Activated naive CD4-positive, alpha-beta T cell (primary cell): ENCODE data around the gene DOK5.

Experiments used
- DNase-seq, 4 experiments: peaks; one replicate each; lab custom pipeline; 2025; lab: John Stamatoyannopoulos, UW

DOK5 gene

DNA sequence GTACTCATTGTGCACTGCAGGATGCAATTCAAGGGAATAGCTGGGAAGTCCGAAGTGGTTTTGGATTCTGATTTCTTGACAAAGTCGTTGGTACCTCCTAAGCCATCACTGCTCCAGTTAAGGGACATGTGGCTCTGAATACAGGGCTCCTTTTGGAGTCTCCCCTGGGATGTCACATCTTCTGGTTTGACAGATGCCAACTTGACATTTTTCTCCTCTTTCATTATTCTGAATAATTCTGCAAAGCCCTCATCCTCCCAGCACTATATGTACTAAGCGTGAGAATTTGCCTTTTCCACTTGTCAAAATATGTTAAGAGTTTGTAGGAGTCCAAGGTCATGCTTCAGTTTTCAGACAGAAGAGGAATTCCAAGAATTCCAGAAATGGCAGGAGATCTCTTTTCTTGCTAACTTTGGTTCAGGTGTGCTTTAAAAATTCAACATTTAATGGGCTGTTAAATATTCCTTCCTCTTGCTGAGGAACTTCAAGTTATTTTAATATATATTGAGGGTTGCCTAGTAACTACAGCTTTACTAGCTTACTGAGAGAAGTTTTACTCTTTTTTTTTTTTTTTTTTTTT is 38.7 kb downstream of the DOK5 start:
- no peak for DNase-seq

GRCh38 chr20:54515793-54516628 is 40.6 kb downstream of the DOK5 start:
- DNase-seq = no peak

DNA sequence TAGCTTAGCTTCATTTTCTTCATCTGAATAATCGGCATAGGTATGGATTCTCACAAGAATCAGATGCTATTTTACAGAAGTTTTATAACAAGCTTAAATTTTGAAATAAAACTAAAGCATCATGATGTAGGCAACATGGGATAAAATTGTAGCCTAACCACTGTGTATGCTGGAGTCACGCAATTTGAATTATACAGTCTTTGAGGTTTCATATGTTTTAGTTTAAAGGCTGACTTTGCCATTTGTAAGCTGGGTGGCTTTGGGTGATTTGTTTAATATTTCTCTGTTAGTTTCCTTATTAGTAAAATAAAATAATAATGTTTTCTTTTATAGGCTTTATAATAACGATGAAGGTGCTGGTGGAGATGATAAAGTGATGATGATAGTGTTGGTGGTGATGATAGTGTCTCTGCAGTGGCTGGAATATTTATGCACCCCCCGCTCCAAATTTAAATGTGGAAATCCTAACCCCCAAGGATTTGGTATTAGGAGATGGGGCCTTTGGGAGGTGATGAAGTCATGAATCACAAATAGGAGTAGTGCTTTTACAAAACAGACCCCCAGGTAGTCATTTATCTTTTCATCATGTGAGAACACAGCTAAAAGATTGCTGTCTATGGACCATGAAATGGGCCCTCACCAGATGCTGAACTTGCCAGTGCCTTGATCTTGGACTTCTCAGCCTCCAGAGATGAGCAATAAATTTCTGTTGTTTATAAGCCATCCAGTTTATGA is 42.0 kb downstream of the DOK5 start:
- no peak for DNase-seq

DNA sequence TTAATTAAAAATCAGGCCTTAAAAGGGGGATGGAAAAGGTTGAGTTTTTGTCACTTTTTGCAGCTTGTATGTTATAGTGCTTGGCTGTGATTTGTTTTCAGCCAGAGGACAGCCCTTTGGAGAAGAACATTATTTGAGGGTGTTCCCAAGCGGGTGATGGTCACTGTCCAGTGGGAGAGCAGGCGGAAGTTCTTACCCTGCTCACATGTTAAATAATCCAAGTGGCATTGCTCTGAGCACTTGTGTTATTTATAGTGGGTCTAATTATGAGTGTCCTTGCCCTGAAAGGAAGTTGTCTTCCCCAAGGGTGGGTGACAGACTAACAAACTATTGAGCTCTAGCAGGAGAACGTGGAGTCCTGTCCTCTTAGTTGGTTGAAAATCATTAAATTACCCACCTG is 49.5 kb downstream of the DOK5 start:
- DNase-seq = no peak

GRCh38 chr20:54525916-54526590 is 50.7 kb downstream of the DOK5 start:
- no peak for DNase-seq

DNA sequence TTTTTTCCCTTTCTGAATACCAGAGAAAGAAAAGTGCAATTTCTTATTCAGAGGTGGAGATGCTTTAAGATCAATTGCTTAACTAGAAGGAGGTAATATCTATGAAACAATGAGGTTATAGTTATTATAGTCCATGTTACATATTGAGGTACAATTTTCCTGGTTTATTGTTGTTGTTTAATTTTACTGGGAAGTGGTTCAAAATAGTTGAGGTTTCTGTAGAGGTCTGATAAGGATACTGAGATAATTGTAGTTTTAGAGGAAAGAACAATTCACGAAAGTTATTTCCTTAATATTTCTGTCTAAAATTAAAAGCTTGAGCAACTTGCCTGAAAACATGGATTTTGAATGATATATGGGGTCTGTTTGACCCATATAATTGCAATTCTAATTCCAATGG is 51.4 kb downstream of the DOK5 start:
- no peak for DNase-seq

GRCh38 chr20:54532573-54532972 is 57.2 kb downstream of the DOK5 start:
- DNase-seq = no peak

GRCh38 chr20:54534101-54534500 is 58.7 kb downstream of the DOK5 start:
- no peak for DNase-seq

- DNase-seq = no peak
Measured at GRCh38 chr20:54535033-54535432, 59.6 kb downstream of the DOK5 start.

DNA sequence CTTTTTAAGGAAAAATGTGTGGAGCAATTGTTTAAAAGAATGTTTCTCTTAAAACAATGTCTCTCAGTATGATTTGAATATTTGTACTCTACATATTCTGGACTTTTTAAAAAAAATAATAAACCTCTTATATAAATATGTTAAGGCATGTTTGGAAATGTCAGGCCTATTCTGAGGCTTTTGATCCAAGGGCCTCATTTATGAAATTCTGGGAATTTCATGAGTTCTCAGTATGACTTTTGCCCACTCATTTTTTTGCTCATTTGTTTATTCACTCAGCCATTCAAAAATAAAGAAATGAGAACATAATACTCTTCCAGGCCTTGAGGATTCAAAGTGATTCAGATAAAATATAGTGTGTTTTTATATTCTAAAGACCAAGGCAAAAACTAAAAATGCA is 60.4 kb downstream of the DOK5 start:
- no peak for DNase-seq

GRCh38 chr20:54539521-54540046 is 64.2 kb downstream of the DOK5 start:
- no peak for DNase-seq

DNA sequence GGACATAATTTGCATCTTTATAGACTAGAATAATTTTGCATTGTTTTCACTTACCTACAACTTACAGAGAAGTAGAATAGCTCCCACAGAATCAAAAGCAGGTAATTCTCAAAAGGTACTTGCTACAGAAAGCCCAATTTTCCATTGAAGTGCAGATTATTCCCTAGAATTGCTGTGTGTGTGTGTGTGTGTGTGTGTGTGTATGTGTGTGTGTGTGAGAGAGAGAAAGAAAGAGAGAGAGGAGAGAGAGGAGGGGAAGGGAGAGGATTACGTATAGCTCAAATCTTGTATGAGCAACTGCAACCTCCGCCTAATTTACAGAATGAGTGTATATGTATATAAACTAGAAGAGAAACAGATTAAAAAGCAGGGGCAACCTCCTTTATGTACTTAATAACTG is 68.0 kb downstream of the DOK5 start:
- no peak for DNase-seq

DNA sequence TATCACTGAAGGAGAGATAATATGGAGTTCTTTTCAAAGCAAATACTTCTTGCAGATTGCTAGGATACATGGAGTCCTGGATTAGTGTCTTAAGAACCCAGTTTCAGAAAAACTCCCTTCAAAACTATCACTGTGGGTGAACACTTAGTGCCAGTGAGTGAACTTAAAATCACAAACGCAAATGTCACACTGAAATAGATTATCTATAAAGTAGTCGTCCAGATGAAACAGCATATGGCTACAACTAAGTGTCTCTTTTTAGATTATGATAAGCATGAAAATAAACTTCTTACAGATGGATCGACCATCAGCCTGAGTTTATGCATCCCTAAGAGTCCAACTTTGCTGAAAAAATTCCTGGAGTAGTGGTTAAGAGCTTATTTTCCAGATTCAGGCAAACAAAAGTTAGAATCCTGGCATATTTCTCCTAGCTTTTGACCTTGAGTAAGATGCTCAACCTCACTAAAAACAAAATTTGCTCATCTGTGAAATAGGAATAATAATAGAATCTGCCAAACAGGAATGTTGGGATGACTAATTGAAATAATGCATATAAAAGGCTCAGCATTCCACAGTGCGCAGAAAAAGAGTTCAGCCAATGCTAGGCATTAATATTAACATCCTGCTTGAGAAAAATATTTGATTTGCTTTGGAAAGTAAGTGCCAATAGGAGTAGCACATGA is 70.4 kb downstream of the DOK5 start:
- no peak for DNase-seq

GRCh38 chr20:54548849-54549248 is 73.5 kb downstream of the DOK5 start:
- no peak for DNase-seq

- no peak for DNase-seq
Measured at GRCh38 chr20:54549658-54550326, 74.4 kb downstream of the DOK5 start.

DNA sequence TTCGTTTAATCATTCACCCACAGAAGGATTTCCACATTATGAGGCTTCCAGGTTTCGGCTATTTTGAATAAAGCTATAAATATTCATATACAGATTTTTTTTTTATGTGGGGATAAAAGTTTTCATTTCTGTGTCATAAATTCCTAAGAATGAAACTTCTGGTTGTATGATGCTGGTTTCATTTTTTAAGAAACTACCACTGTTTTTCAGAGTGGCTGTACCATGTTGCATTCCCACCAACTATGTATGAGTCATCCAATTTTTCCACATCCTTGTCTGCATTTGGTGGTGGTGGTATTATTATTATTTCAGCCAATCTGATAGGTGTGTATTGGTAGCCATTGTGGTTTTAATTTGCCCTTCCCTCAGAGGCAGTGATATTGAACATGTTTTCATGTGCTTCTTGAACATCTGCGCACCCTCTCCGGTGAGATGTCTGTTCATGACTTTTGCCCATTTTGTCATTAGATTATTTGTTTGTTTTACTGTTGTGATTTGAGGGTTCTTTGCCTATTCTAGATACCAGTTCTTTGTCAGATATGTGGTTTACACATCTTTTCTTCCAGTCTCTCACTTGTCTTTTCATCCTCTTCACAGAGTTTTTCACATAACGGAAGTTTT is 75.5 kb downstream of the DOK5 start:
- DNase-seq = no peak

GRCh38 chr20:54554006-54554405 is 78.6 kb downstream of the DOK5 start:
- no peak for DNase-seq

DNA sequence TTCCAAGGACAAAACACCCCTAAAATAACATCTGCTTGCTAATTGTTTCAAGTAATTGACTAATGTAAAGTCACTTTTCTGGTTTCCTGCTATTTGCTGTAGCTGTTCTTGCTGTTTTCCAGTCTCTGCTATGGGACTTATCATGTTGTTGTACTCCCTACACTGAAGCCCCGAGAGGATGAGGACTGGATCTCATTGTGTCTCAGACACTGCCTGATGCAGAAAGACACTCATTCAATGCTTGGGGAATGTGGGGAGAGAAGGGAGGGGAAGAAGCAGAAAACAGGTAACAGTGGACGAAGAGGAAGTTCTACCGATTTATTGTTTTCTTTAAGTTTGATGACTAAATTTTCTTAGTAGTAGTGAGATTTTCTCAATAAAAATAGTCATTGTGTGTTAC is 79.8 kb downstream of the DOK5 start:
- no peak for DNase-seq

GRCh38 chr20:54556406-54556805 is 81.0 kb downstream of the DOK5 start:
- no peak for DNase-seq

DNA sequence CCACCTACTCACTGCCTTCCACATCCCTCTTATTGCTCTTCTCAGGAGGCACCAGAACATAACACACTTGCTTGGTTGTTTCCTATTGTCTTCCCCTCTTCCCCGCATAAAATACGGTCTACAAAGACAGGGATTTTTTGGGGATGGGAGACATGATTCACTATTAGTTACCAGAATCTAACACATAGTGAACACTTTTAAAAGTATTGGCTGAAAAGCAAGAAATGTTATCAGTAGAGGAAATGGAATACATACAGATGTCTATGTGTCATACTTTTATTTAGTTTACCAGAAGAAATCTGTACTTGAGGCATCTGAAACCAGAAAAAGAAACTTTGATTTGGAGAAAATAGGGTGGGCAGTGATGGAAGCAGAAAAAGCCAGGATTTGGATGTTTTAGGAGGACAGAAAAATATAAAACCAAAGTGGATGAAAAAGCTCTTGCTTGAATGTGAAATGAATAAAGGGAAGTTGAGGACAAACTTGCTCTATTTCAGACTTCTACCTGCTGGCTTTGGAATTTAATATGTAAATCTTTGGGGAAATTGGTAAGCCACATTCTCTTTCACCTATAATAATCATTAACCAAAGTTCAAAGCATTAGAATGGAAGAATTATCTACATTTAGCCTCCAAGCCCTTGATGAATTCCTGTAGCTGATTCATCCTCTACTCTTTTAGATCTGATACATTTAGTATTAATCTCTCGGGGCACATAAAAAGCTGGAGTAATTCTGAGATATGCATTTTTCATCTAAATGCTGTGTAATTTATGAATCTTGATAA is 82.6 kb downstream of the DOK5 start:
- DNase-seq = no peak
